A549 (cell line): ENCODE measurements around the gene RALGAPA1.
"Not testable (repeated sequence)": the region's sequence is repeated elsewhere in the genome, so short reads cannot be mapped to it uniquely, and the experiment has no call there.

ENCODE experiments used
- BHLHE40 ChIP-seq: IDR thresholded peaks from 2 replicates; pipeline ENCODE4 v1.6.1; 2012; ENCODE audit warnings: low read depth, low read length, inconsistent platforms
- EP300 ChIP-seq, 2 experiments: fragments of >200 bp; sonication (Bioruptor Twin); formaldehyde crosslinking; IDR thresholded peaks; 2 replicates in 1 of 2; 3 replicates in 1 of 2; pipeline ENCODE4 v1.6.1; 2016 to 2017
- JUN ChIP-seq, 2 experiments: fragments of >200 bp; sonication (Bioruptor Twin); formaldehyde crosslinking; IDR thresholded peaks; 2 replicates in 1 of 2; 3 replicates in 1 of 2; pipeline ENCODE4 v1.6.1; 2016 to 2017
- KDM1A ChIP-seq: fragments of 200-600 bp; sonication (generic); IDR thresholded peaks from 2 replicates; pipeline ENCODE4 v1.6.1; 2016; ENCODE audit warnings: low read depth, mild to moderate bottlenecking
- NPAS2 ChIP-seq: fragments of 250-450 bp; sonication (Bioruptor Pico); IDR thresholded peaks from 2 replicates; pipeline ENCODE4 v1.8.0; 2022; ENCODE audit warnings: mild to moderate bottlenecking, moderate library complexity, borderline replicate concordance
- POLR2A ChIP-seq: IDR thresholded peaks from 2 replicates; pipeline ENCODE4 v1.6.1; 2012; ENCODE audit warnings: mild to moderate bottlenecking, low read length
- RAD21 ChIP-seq, 2 experiments: fragments of >200 bp in 1 of 2; sonication (Bioruptor Twin) in 1 of 2; formaldehyde crosslinking in 1 of 2; IDR thresholded peaks in 1 of 2; conservative IDR thresholded peaks in 1 of 2; 2 replicates in 1 of 2; 3 replicates in 1 of 2; pipeline ENCODE4 v1.6.1; 2012 to 2018; ENCODE audit warnings: inconsistent platforms in 1 of 2
- RFX5 ChIP-seq: fragments of 450-650 bp; IDR thresholded peaks from 2 replicates; pipeline ENCODE4 v1.7.1; 2014; ENCODE audit warnings: antibody characterized with exemption, mild to moderate bottlenecking, moderate library complexity
- RNF2 ChIP-seq: fragments of 200-600 bp; sonication (generic); IDR thresholded peaks from 2 replicates; pipeline ENCODE4 v1.6.1; 2016; ENCODE audit warnings: low read depth, mild to moderate bottlenecking, antibody characterized with exemption, moderate library complexity, borderline replicate concordance
- TF ChIP-seq, protein P1 (sequence below): fragments of >200 bp; sonication (Bioruptor Twin); formaldehyde crosslinking; IDR thresholded peaks from 3 replicates; pipeline ENCODE4 v1.5.1; 2016
- TF ChIP-seq, protein P2 (sequence below): IDR thresholded peaks from 2 replicates; pipeline ENCODE4 v1.6.1; 2012
- TF ChIP-seq, protein P3 (sequence below): fragments of 200-600 bp; sonication (generic); IDR thresholded peaks from 2 replicates; pipeline ENCODE4 v1.6.1; 2016; ENCODE audit warnings: antibody characterized with exemption, mild to moderate bottlenecking, moderate library complexity

DNA sequence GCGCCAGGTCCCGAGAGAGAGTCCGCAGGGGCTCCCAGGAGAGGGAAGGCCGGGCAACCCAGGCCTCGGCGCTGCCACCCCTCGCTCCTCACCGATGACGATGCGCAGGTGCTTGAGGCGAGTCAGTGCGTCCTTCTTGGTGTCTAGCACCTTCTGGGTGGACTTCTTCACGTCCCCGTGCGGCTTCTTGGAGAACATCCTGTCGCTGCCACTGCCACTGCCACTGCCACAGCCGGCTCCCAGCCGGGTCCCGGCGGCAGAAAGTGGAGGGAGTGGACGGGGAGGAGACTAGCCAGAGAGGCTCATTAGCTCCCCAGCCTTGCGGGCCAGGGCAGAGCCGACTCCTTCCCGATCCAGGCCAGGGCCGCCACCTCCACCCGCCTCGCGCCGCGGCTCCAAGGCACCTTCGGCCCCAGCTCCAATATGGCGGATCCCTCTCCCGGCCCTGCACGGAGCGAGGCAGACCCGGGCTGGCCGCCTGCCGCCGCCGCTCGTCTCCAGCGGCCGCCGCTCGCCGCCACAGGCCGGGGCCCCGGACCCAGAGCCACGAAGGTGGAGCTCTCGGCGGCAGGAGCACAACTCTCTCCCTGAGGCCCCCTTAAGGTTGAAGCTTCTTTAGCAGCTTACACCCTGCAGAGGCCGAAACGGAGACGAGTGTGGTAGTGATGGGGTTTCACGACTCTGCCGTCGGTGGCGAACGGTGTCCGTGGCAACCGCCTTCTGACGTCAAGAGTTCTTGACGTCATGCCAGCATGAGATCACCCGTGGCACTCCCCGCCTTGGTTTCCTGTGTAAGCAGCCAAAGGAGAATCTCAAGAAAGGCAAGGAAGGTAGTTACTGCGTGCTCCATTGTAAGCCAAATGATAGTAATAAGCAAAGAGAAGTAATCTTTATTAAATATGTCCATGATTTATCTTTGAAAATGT is at the start of gene RALGAPA1:
- TF ChIP-seq, protein P1, sequence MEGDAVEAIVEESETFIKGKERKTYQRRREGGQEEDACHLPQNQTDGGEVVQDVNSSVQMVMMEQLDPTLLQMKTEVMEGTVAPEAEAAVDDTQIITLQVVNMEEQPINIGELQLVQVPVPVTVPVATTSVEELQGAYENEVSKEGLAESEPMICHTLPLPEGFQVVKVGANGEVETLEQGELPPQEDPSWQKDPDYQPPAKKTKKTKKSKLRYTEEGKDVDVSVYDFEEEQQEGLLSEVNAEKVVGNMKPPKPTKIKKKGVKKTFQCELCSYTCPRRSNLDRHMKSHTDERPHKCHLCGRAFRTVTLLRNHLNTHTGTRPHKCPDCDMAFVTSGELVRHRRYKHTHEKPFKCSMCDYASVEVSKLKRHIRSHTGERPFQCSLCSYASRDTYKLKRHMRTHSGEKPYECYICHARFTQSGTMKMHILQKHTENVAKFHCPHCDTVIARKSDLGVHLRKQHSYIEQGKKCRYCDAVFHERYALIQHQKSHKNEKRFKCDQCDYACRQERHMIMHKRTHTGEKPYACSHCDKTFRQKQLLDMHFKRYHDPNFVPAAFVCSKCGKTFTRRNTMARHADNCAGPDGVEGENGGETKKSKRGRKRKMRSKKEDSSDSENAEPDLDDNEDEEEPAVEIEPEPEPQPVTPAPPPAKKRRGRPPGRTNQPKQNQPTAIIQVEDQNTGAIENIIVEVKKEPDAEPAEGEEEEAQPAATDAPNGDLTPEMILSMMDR: peak; percentile 32
- peak; percentile 49 to 72; a peak in 1 of 5 replicates for TF ChIP-seq JUN (IDR thresholded peaks at IDR 0.05)
- TF ChIP-seq, protein P2, sequence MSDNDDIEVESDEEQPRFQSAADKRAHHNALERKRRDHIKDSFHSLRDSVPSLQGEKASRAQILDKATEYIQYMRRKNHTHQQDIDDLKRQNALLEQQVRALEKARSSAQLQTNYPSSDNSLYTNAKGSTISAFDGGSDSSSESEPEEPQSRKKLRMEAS: peak; percentile 49
- TF ChIP-seq POLR2A: peak; percentile 71
- TF ChIP-seq KDM1A; NPAS2 (CRISPR knock-in tag); RNF2; BHLHE40; EP300 (IDR thresholded peaks at IDR 0.05); RAD21 (conservative IDR thresholded peaks at IDR 0.05 in 1 of 2, IDR thresholded peaks at IDR 0.05 in 1 of 2); RFX5: not testable (repeated sequence)
- TF ChIP-seq, protein P3, sequence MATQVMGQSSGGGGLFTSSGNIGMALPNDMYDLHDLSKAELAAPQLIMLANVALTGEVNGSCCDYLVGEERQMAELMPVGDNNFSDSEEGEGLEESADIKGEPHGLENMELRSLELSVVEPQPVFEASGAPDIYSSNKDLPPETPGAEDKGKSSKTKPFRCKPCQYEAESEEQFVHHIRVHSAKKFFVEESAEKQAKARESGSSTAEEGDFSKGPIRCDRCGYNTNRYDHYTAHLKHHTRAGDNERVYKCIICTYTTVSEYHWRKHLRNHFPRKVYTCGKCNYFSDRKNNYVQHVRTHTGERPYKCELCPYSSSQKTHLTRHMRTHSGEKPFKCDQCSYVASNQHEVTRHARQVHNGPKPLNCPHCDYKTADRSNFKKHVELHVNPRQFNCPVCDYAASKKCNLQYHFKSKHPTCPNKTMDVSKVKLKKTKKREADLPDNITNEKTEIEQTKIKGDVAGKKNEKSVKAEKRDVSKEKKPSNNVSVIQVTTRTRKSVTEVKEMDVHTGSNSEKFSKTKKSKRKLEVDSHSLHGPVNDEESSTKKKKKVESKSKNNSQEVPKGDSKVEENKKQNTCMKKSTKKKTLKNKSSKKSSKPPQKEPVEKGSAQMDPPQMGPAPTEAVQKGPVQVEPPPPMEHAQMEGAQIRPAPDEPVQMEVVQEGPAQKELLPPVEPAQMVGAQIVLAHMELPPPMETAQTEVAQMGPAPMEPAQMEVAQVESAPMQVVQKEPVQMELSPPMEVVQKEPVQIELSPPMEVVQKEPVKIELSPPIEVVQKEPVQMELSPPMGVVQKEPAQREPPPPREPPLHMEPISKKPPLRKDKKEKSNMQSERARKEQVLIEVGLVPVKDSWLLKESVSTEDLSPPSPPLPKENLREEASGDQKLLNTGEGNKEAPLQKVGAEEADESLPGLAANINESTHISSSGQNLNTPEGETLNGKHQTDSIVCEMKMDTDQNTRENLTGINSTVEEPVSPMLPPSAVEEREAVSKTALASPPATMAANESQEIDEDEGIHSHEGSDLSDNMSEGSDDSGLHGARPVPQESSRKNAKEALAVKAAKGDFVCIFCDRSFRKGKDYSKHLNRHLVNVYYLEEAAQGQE: not testable (repeated sequence)
